Hindlimb muscle (tissue), 1 donor: Measurements from ENCODE around the gene CCDC159. TPM values are rescaled to one million over a fixed set of nuclear protein-coding genes. Genes with fewer than 3 reads are reported as not detected.

ENCODE experiments used
- DNase-seq: peaks from one replicate; pipeline ENCODE4 v3.0.0-alpha.2; 2013
- polyA plus RNA-seq: library from polyadenylated mRNA; unstranded; fragments of 120-200 nt; gene quantifications from one replicate; pipeline ENCODE4 v1.2.1, GENCODE V29; 2013; ENCODE audit not compliant: insufficient read length

The CCDC159 gene
- polyA plus RNA-seq, 1 donor, result 10.9 TPM

DNA sequence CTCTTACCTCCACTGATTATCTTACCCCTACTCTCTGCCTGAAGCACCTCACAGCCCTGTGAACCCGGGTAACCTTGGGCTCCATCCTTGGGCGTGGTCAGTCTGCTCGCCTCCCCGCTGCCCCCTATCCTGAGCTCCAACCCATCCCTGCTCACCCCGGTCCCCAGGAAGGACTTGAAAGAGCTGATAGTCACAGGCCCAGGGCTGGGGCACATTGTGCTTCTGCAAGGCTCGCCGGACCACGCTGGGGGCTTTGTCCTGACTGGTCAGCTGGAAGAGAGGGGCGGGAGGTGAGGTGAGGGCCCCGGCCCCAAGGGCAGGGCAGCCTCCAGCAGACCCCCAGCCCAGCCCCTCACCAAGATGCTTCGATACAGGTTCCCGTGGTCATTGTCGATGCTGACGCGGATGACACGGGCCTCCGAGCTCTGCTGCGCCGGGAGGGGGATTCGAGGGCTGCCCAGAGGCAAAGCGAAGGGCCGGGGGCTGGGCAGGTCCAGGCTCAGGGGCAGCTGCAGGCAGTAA, 50.8 kb downstream of the CCDC159 start:
- no peak for DNase-seq

DNA sequence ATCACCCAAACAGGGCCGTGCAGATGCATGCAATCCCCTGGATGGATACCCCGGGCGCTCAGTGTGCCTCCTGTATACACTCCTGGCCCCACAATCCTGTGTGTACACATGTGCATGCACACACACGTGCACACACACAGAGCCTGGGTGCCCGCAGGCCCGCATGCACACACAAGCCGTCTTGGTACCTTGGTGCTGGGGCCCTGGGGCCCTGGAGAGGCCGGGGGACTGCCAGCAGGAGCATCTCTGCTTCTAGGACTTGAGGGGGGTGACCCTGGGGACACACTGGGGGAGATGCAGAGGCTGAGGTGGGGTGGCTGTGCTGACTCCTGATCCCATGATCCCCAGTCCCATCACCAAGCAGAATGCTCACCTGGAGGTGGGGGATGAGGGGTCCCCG, 53.3 kb downstream of the CCDC159 start:
- DNase-seq, result no peak

DNA sequence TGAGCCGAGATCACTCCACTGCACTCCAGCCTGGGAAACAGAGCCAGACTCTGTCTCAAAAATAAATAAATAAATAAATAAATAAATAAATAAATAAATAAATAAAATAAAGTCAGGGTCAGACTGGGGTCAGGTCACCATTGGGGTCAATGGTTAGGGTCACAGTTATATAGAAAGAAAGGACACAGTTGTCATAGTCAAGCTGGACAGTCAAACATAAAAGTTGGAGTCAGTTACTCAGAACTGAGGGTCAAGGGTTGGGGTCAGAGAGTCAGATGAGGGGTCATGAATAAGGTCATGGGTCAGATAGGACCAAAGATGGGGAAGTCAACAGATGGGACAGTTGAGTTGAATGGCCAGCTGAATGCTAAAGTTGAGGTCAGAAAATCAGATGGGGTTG, 54.5 kb downstream of the CCDC159 start:
- no peak for DNase-seq

DNA sequence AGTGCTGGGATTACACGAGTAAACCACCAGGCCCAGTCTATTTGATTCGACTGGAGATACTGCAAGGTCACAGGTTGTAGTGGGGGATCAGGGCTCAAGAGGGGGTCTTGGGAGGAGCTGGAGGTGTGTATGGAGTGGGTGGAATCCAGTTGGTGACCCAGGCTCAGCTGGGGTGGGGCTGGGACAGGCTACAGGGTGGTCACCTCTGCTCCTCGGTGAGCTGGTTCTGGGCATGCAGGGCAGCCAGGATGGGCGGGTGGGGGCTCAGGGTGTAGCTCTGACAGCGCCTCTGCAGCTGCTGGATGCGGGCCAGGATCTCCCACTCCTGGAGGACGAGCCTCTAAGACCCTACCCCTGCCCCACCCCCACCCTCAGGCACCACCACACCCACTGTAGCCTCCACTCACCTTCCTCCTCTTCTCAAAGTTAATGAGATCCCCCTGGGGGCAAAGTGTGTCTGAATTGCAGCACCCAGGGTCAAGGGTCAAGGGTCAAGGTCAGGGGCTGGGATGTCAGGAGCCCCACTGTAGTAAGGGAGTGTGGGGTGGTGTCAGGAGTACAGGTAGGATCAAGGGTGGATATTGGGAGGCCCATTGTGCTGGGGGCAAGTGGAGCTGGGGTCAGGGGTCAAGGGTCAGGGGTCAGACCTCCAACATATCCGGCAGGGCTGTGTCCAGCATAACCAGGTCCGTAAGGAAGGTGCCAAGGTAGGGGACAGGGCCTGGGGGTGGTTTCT, 55.7 kb downstream of the CCDC159 start:
- no peak for DNase-seq

Other genes with a start within 250 kb of the CCDC159 start
- gene SPC24, start 190.7 kb upstream of the CCDC159 start, polyA plus RNA-seq, result 10.2 TPM
- 116 TPM for gene KANK2, start 149.0 kb upstream of the CCDC159 start, polyA plus RNA-seq
- gene ANGPTL8, start 106.9 kb upstream of the CCDC159 start, polyA plus RNA-seq, result 2.9 TPM
- 45.9 TPM for gene DOCK6, start 84.0 kb upstream of the CCDC159 start, polyA plus RNA-seq
- not detected for gene TSPAN16, start 50.4 kb upstream of the CCDC159 start, polyA plus RNA-seq
- gene RAB3D, start 6.9 kb upstream of the CCDC159 start, polyA plus RNA-seq, result 6.3 TPM
- gene TMEM205, start 251 bp upstream of the CCDC159 start, polyA plus RNA-seq, result 48.5 TPM
- 12.7 TPM for gene PLPPR2, start 8.9 kb downstream of the CCDC159 start, polyA plus RNA-seq
- 1.3 TPM for gene SWSAP1, start 28.1 kb downstream of the CCDC159 start, polyA plus RNA-seq
- gene EPOR, start 37.8 kb downstream of the CCDC159 start, polyA plus RNA-seq, result 4.4 TPM
- 0.15 TPM for gene RGL3, start 72.8 kb downstream of the CCDC159 start, polyA plus RNA-seq
- 0.30 TPM for gene ODAD3, start 88.6 kb downstream of the CCDC159 start, polyA plus RNA-seq
- 192 TPM for gene PRKCSH, start 89.1 kb downstream of the CCDC159 start, polyA plus RNA-seq
- gene ELAVL3, start 134.5 kb downstream of the CCDC159 start, polyA plus RNA-seq, result not detected
- 6.7 TPM for gene ZNF653, start 159.3 kb downstream of the CCDC159 start, polyA plus RNA-seq
- gene ECSIT, start 182.6 kb downstream of the CCDC159 start, polyA plus RNA-seq, result 54.1 TPM
- 43.0 TPM for gene CNN1, start 192.3 kb downstream of the CCDC159 start, polyA plus RNA-seq
- gene ELOF1, start 212.7 kb downstream of the CCDC159 start, polyA plus RNA-seq, result 35.6 TPM
- gene ACP5, start 231.1 kb downstream of the CCDC159 start, polyA plus RNA-seq, result 2.7 TPM